DLD1 (cell line): ENCODE data around the gene PEX11A.

ENCODE experiments used
- in situ Hi-C: cut with HindIII; loops from 2 replicates; pipeline ENCODE4 v1.10.0; 2017; ENCODE audit warnings: low sequenced_read_pairs

Gene PEX11A

DNA sequence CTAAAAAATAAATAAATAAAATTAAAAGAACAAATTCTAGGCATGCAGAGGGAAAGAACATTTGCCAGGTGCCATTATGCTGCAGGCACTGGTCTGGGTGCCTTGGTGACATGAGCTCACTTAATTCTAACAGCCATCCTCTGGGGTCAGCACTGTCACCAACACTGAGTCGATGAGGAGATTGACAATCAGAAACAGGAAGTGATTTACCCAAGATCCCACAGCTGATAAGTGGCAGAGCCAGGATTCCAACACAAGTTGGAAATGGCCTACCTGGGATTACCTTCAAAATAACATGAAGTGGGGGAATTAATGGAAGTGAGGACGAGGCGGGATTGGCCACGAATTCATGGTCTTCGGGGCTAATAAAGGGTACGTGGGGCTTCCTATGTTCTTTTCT is 14.9 kb downstream of the PEX11A start:
- in situ Hi-C loops = no loop called here

- in situ Hi-C loops = no loop called here
These were observed 16.0 kb downstream of the PEX11A start for GRCh38 chr15:89674526-89674925.

DNA sequence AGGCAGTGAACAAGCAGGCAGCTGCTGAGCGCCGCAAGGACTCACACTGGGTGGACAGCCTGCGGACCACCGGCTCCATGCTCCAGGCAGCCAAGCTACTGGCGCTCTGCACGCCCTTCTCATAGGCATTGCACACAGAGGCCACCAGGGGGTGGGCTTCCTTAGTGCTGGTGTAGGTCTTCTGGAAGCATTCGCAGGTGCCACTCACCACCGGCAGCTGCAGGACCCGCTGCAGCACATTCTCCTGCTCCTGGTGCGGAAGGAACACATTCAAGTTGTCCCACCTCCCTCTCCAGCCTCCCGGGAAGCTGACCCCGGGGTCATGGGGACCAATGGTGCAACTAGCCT is 17.4 kb downstream of the PEX11A start:
- in situ Hi-C loops = no loop called here

GRCh38 chr15:89672221-89673164 is 18.1 kb downstream of the PEX11A start:
- in situ Hi-C loops = no loop called here

DNA sequence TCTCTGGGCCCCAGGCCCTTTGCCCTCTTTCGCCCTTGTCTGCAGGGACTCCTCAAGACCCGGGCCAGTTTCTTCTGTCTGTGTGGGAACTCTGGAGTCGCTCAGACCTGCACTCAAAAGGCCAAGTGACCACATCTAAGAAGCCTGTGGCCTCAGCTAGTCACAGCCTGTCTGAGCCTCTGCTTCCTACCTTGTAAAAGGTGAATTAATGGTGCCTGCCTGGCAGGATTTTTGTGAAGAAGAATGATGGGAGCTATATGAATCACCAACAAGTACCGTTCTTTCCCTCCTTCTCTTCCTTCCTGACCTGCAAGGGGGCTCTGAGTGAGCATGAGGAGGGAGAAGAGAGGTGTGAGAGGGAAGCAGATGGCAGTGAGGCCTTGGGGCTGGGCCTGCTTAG is 18.9 kb downstream of the PEX11A start:
- in situ Hi-C loops = no loop called here

DNA sequence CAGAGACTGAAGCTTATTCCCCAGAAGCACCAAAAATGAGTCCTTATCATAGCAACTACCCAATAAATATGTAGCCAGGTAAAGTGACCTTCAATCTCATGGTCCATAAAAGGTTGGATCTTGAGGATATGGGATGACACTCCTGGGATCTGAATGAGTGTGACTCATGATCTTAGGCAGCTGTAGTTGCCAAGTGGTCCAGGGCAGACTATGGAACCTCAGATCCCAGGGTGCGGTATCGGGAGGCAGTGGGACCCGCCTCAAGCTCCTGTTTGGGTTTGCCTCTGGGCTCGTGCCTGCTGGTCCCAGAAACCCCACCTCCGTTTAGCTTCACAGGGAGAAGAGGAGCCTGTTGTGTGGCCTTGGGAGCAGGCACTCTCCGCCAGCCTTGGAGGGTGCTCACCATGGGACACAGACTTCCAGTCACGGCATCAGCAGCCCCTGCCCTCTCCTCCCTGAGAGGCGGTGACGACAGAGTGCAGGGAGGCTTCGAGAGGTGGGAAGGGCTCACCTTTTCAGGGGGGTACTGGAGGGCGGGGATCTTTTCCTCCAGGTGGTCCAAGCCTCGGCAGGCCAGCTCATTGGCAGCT is 19.5 kb downstream of the PEX11A start:
- in situ Hi-C loops = no loop called here

GRCh38 chr15:89669941-89670340 is 20.6 kb downstream of the PEX11A start:
- in situ Hi-C loops = no loop called here

- in situ Hi-C loops = no loop called here
These were observed 21.2 kb downstream of the PEX11A start for GRCh38 chr15:89669309-89669865.

DNA sequence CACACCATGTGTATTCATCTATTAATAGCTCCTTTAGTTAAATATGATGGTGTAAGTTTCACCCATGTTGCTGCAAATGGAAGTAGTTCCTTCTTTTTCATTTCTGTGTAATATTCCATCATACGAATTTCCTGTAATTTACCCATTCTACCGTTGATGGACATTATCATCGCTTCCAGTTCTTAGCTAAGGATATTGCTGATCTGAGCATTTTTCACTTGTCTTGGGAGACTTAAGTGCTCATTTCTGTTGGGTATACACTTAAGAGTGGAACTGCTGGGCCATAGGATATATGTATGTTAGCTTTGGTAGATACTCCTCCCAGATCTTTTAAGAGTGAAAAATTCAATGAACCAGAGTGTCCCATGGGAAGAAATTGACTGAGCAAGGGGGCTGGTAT is 22.4 kb downstream of the PEX11A start:
- in situ Hi-C loops = no loop called here

DNA sequence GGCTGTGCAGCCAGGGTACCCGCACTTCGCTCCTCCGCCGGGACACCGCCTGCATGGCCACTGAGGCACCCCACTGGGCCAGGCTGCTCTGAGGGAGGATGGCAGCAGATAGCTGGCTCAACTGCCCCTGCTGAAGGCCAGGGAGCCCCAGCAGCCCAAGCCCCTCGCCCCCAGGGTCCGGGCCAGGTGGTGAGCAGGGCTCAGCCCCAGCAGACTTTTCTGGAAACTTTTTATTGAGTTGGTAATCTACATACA is 22.9 kb downstream of the PEX11A start:
- in situ Hi-C loops = no loop called here

- in situ Hi-C loops = no loop called here
These were observed 23.5 kb downstream of the PEX11A start for GRCh38 chr15:89666858-89667705.

DNA sequence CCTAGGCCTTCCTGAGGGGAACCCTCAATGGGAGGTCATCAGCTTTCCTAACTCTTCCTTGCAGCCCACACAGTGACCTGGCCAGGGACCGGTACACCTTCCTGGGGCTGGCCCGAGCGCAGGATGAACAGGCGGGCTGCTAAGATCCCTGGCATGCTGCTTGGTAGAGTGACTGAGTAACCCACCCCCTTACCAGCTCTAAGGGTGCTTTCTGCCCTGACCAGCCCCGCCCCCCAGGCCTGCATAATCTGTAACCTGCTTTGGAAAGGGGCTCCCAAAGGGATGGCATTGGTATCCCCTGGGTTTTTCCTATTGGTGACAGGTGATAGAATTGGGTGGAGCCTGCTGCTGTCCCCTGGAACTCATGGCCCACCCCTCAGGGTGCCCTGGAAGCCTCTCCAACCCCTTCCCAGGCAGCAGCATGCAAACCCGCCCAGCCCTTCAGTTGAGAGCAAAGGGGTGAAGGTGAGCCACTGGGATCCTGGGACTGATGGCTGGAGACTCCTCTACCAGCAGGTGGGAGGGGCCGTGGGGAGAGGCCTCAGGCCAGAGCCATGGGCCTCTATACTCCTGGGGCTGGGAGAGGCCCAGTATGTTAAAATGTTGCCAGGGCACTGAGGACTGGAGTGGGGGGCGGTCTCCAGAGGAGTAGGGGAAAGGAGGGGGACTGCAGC is 24.2 kb downstream of the PEX11A start:
- in situ Hi-C loops = no loop called here

DNA sequence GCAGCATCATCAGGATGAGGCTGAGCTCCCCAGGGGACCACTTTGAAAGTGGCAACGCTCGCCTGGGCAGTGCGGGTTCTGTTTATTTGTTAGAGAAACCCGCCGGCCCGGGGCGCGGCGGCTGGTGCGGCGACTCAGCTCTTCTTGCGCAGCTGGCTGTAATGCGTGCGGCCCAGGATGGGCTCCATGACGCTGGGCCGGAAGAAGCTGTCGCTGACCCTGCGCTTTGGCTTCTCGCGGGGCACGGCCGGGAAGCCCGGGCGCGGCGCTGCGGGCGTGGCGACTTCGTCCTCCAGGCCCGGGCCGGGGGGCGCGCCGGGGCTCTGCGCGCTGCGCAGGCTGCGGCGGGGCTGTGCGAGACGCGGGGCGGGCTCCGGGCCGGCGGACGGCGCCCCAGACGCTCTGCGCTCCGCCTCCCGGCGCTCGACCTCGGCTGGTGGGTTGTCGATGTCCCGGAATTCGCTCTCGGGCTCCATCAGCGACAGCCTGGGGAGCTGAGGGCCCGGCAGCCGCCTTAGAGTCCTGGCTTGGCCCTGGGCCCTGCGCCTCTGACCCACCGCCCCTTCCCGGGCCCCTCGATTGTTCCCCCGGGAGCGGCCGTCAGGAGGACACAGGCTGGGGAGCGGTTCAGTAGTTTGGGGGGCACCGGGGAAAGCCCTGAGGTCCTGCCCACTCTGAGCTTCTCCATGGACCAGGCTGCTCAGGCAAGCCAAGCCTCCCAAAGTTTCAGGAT is 24.9 kb downstream of the PEX11A start:
- in situ Hi-C loops = no loop called here

- in situ Hi-C loops = no loop called here
These were observed 25.9 kb downstream of the PEX11A start for GRCh38 chr15:89664441-89665350.

- in situ Hi-C loops = no loop called here
These were observed 27.5 kb downstream of the PEX11A start for GRCh38 chr15:89662893-89663626.

DNA sequence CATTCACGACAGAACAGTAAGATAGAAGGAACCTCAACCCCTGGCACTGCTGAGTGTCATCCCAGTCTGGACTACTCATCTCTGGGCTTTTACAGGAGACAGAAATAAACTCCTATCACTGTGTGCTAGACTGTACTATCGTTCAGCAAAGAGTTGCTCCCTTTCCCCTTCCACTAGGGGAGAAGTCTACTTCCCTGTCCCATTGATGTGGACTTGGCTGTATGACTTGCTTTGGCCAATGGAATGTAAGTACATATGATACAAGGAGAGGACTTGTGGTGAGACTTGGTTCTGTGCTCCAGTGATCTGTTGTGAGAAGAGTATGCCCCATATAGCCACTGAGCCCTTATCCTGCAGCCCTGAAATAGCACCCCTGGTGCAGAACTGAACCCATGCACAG is 30.0 kb downstream of the PEX11A start:
- in situ Hi-C loops = no loop called here

DNA sequence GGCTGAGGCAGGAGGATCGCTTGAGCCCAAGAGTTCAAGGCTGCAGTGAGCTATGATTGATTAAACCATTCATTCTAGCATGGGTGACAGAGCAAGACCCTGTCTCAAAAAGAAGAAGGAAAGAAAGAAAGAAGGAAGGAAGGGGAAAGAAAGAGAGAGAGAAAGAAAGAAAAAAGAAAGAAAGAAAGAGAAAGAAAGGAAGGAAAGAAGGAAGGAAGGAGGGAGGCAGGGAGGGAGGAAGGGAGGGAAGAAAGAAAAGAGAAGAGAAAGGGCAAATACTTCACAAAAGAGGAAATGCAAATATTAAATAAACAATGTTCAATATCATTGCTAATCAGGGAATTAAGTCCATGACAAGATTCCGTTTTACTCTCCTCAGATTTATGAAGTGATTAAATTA is 31.3 kb downstream of the PEX11A start:
- in situ Hi-C loops = no loop called here

DNA sequence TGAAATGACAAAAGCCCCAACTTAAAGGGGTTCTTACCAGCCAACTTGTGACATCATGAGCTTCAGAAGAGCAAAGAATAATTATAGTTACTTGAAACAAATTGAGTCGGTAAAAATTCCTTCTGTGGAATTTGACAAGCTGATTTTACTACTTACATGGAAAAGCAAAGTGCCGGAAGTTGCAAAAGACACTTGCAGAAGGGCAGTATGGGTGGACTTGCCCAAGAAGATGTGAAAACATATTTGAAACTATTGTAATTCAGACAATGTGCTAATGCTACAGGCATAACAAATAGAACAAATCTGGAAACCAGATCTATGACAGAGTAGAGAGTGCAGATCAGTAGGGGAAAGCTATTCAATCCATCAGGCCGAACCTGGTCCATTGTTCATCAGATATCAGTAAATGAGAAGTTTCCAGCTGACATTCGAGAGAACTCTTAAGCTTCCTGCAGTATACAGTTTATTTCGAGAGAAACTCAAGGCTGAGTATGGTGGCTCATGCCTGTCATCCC is 32.8 kb downstream of the PEX11A start:
- in situ Hi-C loops = no loop called here
